DMS79 treated with DMSO at 0.1 percent for 48 hours (cell line): ENCODE measurements around the gene CDC25A.
A peak's percentile ranks its signal among the peaks of the same experiment; 100 is the strongest.
"Not testable (repeated sequence)": the region's sequence is repeated elsewhere in the genome, so short reads cannot be mapped to it uniquely, and the experiment has no call there.

Source experiments
- DNase-seq: peaks from one replicate; lab custom pipeline; 2025; lab: John Stamatoyannopoulos, UW

Gene CDC25A

GRCh38 chr3:48188266-48189201 is at the start of gene CDC25A:
CDC25A (minus strand) TSS chr3:48188417; CDS start chr3:48187947, 470 bp downstream.
- DNase-seq, result peak; percentile 91

DNA sequence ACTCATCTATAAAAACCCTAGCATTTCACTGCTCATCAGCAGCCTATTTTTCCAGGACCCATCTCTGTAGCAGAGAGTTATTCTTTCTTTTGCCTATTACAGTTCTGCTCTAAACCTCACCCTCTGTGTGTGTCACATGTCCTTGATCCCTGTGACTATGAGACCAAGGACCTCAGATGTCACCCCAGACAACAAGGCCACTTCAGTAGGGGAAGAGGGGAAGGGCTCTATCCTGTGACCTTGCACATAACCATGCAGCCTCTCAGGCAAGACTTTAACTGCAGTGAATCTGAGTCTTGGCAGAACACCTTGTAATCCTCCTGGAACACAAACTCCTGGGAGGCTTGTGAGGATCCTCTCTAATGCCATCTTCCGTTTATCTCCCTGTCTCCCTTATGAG is 48.3 kb upstream of the CDC25A start:
- DNase-seq, result no peak

DNA sequence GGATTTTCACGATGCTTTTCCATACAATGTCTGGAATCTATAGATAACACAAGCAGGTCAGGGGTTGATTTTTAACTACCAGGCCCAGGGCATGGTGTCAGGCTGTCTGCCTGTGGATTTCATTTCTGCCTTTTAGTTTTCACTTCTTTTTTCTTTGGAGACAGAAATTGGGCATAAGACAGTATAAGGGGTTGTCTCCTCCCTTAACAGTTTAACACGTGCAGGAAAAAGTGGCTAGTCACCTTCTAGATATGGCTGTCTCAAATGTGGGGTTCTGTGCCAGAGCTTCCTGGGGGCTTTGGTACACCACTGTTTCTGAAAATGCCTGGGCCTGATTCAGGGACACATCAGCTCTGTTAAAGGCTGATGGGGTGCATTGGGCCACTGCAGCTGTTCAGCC is 45.3 kb upstream of the CDC25A start:
- no peak for DNase-seq

DNA sequence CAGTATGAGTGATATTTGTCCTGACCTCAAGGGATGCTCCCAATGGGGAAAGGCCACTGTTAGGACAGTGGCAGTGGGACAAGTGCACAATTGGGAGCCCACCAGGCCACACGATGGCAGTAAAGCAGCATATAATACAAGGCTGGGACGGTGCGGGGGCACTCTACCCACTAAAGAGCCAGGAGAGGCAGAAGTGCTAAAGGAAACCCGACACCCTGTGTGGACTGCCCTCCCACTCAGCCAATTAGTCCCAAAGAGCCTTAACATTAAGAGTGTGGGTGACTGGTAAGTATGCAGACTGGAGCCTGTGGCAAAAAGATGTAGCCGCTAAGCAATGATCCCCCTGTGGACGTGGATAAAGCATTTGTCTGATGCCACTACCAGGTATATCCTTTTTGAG is 44.5 kb upstream of the CDC25A start:
- DNase-seq, result peak; percentile 43

DNA sequence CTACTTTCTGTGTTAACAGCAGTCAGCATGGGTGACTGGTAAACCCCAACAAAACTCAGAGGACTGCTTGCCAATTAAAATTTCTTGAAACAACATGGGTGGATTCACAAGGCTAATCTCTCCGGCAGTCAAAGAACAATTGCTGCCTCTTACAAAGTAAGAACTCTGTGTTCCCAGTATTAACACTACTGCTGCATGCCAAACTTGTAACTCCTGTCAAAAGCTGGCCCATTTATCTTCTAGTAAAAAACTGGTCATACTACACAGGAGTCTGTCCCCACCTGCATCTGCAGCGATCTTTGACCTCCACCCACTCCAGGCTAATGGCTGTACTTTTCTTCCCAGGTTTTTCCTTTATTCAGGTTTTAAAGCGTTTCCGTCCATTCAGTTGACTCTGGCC is 44.0 kb upstream of the CDC25A start:
- DNase-seq, result no peak

GRCh38 chr3:48226939-48227338 is 38.7 kb upstream of the CDC25A start:
- no peak for DNase-seq

GRCh38 chr3:48225587-48225986 is 37.4 kb upstream of the CDC25A start:
- no peak for DNase-seq

GRCh38 chr3:48222616-48223513 is 34.6 kb upstream of the CDC25A start, which contains the start of gene CAMP:
CAMP (plus strand) TSS chr3:48223495; CDS start chr3:48223512, 17 bp downstream.
- DNase-seq, result peak; percentile 68

- no peak for DNase-seq
Measured at GRCh38 chr3:48220746-48221145, 32.5 kb upstream of the CDC25A start.

GRCh38 chr3:48219543-48219942 is 31.3 kb upstream of the CDC25A start:
- DNase-seq, result no peak

DNA sequence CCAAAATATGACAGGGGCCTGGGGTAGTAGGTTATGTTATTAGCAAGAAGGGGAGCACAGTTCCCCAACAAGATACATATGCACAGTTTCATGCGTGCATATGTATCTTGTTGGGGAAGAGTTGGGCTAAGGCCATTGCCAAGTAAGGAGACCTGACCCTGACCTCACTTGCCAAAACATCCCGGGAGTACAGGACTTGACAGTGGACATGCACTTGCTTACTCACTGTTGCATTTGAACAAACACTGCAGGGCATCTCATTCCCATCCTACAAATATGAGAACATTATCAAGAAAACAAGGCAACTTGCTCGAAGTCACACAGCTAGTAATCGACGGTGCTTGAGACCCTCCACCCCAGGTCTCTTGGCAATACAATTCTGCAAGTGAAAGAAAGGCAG is 30.3 kb upstream of the CDC25A start:
- DNase-seq, result no peak

- no peak for DNase-seq
Measured at GRCh38 chr3:48217449-48217848, 29.2 kb upstream of the CDC25A start.

GRCh38 chr3:48215876-48216275 is 27.7 kb upstream of the CDC25A start:
- peak; percentile 40 for DNase-seq

GRCh38 chr3:48215466-48215865 is 27.2 kb upstream of the CDC25A start:
- DNase-seq, result peak; percentile 18

DNA sequence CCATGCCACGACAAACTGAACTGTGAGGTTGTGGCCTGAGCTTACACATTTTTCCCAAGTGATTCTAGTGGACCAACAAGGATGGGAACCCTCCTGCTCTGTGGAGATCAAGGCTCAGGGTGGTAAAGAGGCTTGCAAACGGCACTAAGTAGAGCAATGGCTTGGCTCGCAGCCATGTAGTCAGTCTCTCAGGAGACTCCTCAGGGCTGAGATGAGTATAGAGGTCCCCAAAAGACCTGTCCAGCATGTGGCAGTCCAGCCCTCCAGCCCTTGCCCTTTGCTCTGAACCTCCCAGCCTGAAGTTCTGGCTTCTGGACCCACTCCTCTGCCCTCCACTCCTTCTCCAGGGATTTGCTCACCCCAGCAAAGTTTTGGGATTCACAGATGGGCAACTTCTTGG is 26.8 kb upstream of the CDC25A start:
- DNase-seq, result peak; percentile 2

- no peak for DNase-seq
Measured at GRCh38 chr3:48214225-48214624, 26.0 kb upstream of the CDC25A start.

- DNase-seq, result not testable (repeated sequence)
Measured at GRCh38 chr3:48211776-48212175, 23.6 kb upstream of the CDC25A start.

- DNase-seq, result not testable (repeated sequence)
Measured at GRCh38 chr3:48210534-48210933, 22.3 kb upstream of the CDC25A start.

DNA sequence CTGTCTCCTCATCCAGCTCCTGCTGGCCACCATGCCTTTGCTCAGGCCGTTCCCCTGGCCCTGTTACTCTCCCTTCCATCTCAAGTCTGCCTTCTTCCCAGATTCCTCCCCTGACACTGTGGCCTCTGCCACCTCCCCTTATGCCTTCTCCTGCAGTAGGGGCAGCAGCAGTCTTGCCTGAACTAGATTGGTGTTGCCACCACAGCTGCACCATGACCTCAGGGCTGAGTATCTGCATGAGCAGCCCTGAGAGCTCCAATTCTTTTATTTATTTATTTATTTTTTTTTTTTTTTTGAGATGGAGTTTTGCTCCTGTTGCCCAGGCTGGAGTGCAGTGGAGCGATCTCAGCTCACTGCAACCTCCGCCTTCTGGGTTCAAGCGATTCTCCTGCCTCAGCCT is 21.2 kb upstream of the CDC25A start:
- DNase-seq, result no peak

- no peak for DNase-seq
Measured at GRCh38 chr3:48208076-48208475, 19.9 kb upstream of the CDC25A start.

GRCh38 chr3:48202632-48203031 is 14.4 kb upstream of the CDC25A start:
- no peak for DNase-seq

- no peak for DNase-seq
Measured at GRCh38 chr3:48199117-48199516, 10.9 kb upstream of the CDC25A start.

GRCh38 chr3:48196611-48197010 is 8.4 kb upstream of the CDC25A start:
- no peak for DNase-seq
